Anterior cingulate cortex (tissue), 58 donors: ENCODE measurements around the gene NRM.
"Not testable (repeated sequence)": the region's sequence is repeated elsewhere in the genome, so short reads cannot be mapped to it uniquely, and the experiment has no call there.

Experiments
- DNase-seq, 58 donors: peaks; one replicate each; lab custom pipeline; 2025; lab: John Stamatoyannopoulos, UW

Gene NRM

GRCh38 chr6:30678964-30679726 lies 11.6 kb downstream of the NRM start:
- peak in 55 of 58 donors; percentile 29 to 87 (median 70) for DNase-seq

- DNase-seq: no peak
These were observed 14.0 kb downstream of the NRM start for GRCh38 chr6:30676660-30677285.

- DNase-seq: peak in 57 of 58 donors; percentile 48 to 94 (median 83)
These were observed 18.1 kb downstream of the NRM start, which contains the start of gene DHX16 for GRCh38 chr6:30672445-30673253. DHX16 (minus strand) TSS chr6:30673006; CDS start chr6:30672841, 165 bp downstream.

- no peak for DNase-seq
These were observed 19.8 kb downstream of the NRM start for GRCh38 chr6:30670760-30671527.

GRCh38 chr6:30666300-30666699 lies 24.5 kb downstream of the NRM start:
- DNase-seq: not testable (repeated sequence)

- DNase-seq: no peak
These were observed 25.6 kb downstream of the NRM start for GRCh38 chr6:30664994-30665767.

GRCh38 chr6:30657922-30658321 lies 32.9 kb downstream of the NRM start:
- not testable (repeated sequence) for DNase-seq

- peak in 1 of 58 donors; percentile 2 for DNase-seq
These were observed 33.3 kb downstream of the NRM start for GRCh38 chr6:30657454-30657853.

- peak in 1 of 58 donors; percentile 1 for DNase-seq
These were observed 34.3 kb downstream of the NRM start for GRCh38 chr6:30656513-30656912.

GRCh38 chr6:30655743-30656094 lies 35.1 kb downstream of the NRM start:
- no peak for DNase-seq

GRCh38 chr6:30654798-30655742 lies 35.7 kb downstream of the NRM start:
- DNase-seq: no peak

GRCh38 chr6:30651143-30651542 lies 39.6 kb downstream of the NRM start:
- no peak for DNase-seq

GRCh38 chr6:30647242-30648116 lies 43.3 kb downstream of the NRM start:
- peak in 55 of 58 donors; percentile 24 to 95 (median 77) for DNase-seq

GRCh38 chr6:30646450-30647241 lies 44.1 kb downstream of the NRM start, which contains the start of gene C6orf136:
C6orf136 (plus strand) TSS chr6:30647133; CDS start chr6:30647232, 99 bp downstream.
- peak; percentile 63 to 97 (median 90) for DNase-seq

- no peak for DNase-seq
These were observed 44.8 kb downstream of the NRM start for GRCh38 chr6:30645989-30646388.

GRCh38 chr6:30644769-30645168 lies 46.0 kb downstream of the NRM start:
- DNase-seq: no peak
